Neural cell (in vitro differentiated cells): ENCODE results near the gene MAD1L1. TPM values are rescaled to one million over a fixed set of nuclear protein-coding genes. Genes with fewer than 3 reads are reported as not detected.

Source experiments
- H2AFZ ChIP-seq: fragments of 200-600, 300-800 bp; sonication (generic), shearing (Covaris generic); 2 replicates; pipeline ENCODE4 v1.6.0; 2014; ENCODE audit warnings: low read depth, mild to moderate bottlenecking, antibody characterized with exemption, low read length, moderate library complexity
- H3F3A ChIP-seq: fragments of 200-600 bp; shearing (Covaris generic); 2 replicates; pipeline ENCODE4 v1.6.1; 2016; ENCODE audit warnings: mild to moderate bottlenecking, moderate library complexity, mixed read lengths, antibody characterized with exemption, low read length; ENCODE audit not compliant: insufficient read depth, poor library complexity, severe bottlenecking
- H3K27ac ChIP-seq: fragments of 200-600, 300-800 bp; sonication (generic), shearing (Covaris generic); 2 replicates; pipeline ENCODE4 v1.5.1; 2014; ENCODE audit warnings: mild to moderate bottlenecking, low read length, moderate library complexity
- H3K27me3 ChIP-seq: fragments of 300-800, 200-600 bp; sonication (generic), shearing (Covaris generic); 2 replicates; pipeline ENCODE4 v1.6.0; 2014; ENCODE audit warnings: mild to moderate bottlenecking, low read depth, low read length, moderate library complexity; ENCODE audit not compliant: insufficient read depth
- H3K36me3 ChIP-seq: fragments of 300-800, 200-600 bp; sonication (generic), shearing (Covaris generic); 2 replicates; pipeline ENCODE4 v1.5.1; 2014; ENCODE audit warnings: mild to moderate bottlenecking, antibody characterized with exemption, low read length, moderate library complexity; ENCODE audit not compliant: insufficient read depth
- H3K4me2 ChIP-seq: fragments of 300-800, 200-600 bp; sonication (generic), shearing (Covaris generic); 2 replicates; pipeline ENCODE4 v1.6.0; 2014; ENCODE audit warnings: mild to moderate bottlenecking, low read length
- H3K4me3 ChIP-seq: fragments of 300-800, 200-600 bp; sonication (generic), shearing (Covaris generic); 2 replicates; pipeline ENCODE4 v1.5.1; 2014; ENCODE audit warnings: mild to moderate bottlenecking, low read length, moderate library complexity
- H3K79me2 ChIP-seq: fragments of 200-600 bp; shearing (Covaris generic); replicated peaks from 2 replicates; pipeline ENCODE4 v1.6.0; 2014; ENCODE audit warnings: mild to moderate bottlenecking, low read length, moderate library complexity; ENCODE audit not compliant: insufficient read depth
- H3K9ac ChIP-seq: fragments of 300-800, 200-600 bp; sonication (generic), shearing (Covaris generic); 2 replicates; pipeline ENCODE4 v1.6.1; 2016; ENCODE audit warnings: mild to moderate bottlenecking, low read length, mixed read lengths
- H3K9me2 ChIP-seq: fragments of 200-600 bp; shearing (Covaris generic); 2 replicates; pipeline ENCODE4 v1.6.1; 2016; ENCODE audit warnings: mild to moderate bottlenecking, low read length, mixed read lengths; ENCODE audit not compliant: insufficient read depth
- H3K9me3 ChIP-seq: fragments of 200-600, 300-800 bp; sonication (generic), shearing (Covaris generic); 2 replicates; pipeline ENCODE4 v1.6.1; 2016; ENCODE audit warnings: mild to moderate bottlenecking, mixed run types, low read length, moderate library complexity, mixed read lengths
- H4K20me1 ChIP-seq: fragments of 200-600 bp; shearing (Covaris generic); 2 replicates; pipeline ENCODE4 v1.6.1; 2016; ENCODE audit warnings: mild to moderate bottlenecking, mixed run types; ENCODE audit not compliant: insufficient read depth
- CTCF ChIP-seq: fragments of 450-650 bp; IDR thresholded peaks from 2 replicates; pipeline ENCODE4 v1.5.1; 2014; ENCODE audit warnings: antibody characterized with exemption, mild to moderate bottlenecking, moderate library complexity; ENCODE audit not compliant: poor library complexity, severe bottlenecking
- EP300 ChIP-seq: fragments of 450-650 bp; conservative IDR thresholded peaks from 2 replicates; pipeline ENCODE4 v1.6.1; 2014; ENCODE audit warnings: antibody characterized with exemption, mild to moderate bottlenecking, moderate library complexity; ENCODE audit not compliant: poor library complexity, severe bottlenecking
- EZH2 ChIP-seq: fragments of 200-600, 300-800 bp; shearing (Covaris generic), sonication (generic); IDR thresholded peaks from 2 replicates; pipeline ENCODE4 v1.6.1; 2014; ENCODE audit warnings: antibody characterized with exemption, low read length, borderline replicate concordance, mild to moderate bottlenecking; ENCODE audit not compliant: insufficient read depth, poor library complexity, severe bottlenecking
- MXI1 ChIP-seq: fragments of 450-650 bp; conservative IDR thresholded peaks from 2 replicates; pipeline ENCODE4 v1.6.1; 2014; ENCODE audit warnings: antibody characterized with exemption, mild to moderate bottlenecking; ENCODE audit not compliant: poor library complexity, severe bottlenecking
- POLR2AphosphoS5 ChIP-seq: IDR thresholded peaks from 2 replicates; pipeline ENCODE4 v1.6.1; 2012
- RAD21 ChIP-seq: fragments of 450-650 bp; conservative IDR thresholded peaks from 2 replicates; pipeline ENCODE4 v1.6.1; 2014; ENCODE audit warnings: antibody characterized with exemption, mild to moderate bottlenecking, moderate library complexity
- REST ChIP-seq: IDR thresholded peaks from 2 replicates; pipeline ENCODE4 v1.6.1; 2012; ENCODE audit warnings: borderline replicate concordance
- SMC3 ChIP-seq: fragments of 450-650 bp; conservative IDR thresholded peaks from 2 replicates; pipeline ENCODE4 v1.6.1; 2014; ENCODE audit warnings: antibody characterized with exemption, mild to moderate bottlenecking, moderate library complexity; ENCODE audit not compliant: poor library complexity
- TAF1 ChIP-seq: IDR thresholded peaks from 2 replicates; pipeline ENCODE4 v1.6.1; 2012; ENCODE audit warnings: low read depth
- polyA plus RNA-seq: library from polyadenylated mRNA; depleted of rRNA; stranded (reverse); fragments of >200 nt; gene quantifications from 2 replicates; pipeline ENCODE4 v1.2.3, GENCODE V29; 2014

Gene MAD1L1
- polyA plus RNA-seq, 1 donor from 2014 or later, result 31.4 TPM

GRCh38 chr7:1883834-1884582 is 348.7 kb downstream of the MAD1L1 start:
- Histone ChIP-seq H3K9me3 (no peaks in the 10 kb centered on the region), H3K9ac (no peak overlapping the region), H3K79me2 (no peaks in the 10 kb centered on the region), H3K27ac (no peak overlapping the region), H3K36me3 (peaks cover 4% of the 10 kb centered on the region), H2AFZ (no peak overlapping the region), H3K27me3 (no peaks in the 10 kb centered on the region), H4K20me1 (no peaks in the 10 kb centered on the region), H3K4me2 (no peak overlapping the region), H3K4me3 (no peak overlapping the region), H3F3A (no peaks in the 10 kb centered on the region), H3K9me2 (no peaks in the 10 kb centered on the region)
- TF ChIP-seq MXI1 (no peak), EP300 (no peak), POLR2AphosphoS5 (no peak), CTCF (no peak), REST (no peak), SMC3 (no peak), TAF1 (no peak), RAD21 (no peak), EZH2 (no peak)

GRCh38 chr7:1883031-1883761 is 349.5 kb downstream of the MAD1L1 start:
- no peak overlapping the region for H3K4me3 ChIP-seq
- no peaks in the 10 kb centered on the region for H3K9me2 ChIP-seq
- no peak for TF ChIP-seq REST
- no peak for TF ChIP-seq SMC3
- no peak for TF ChIP-seq POLR2AphosphoS5
- no peak for TF ChIP-seq RAD21
- no peak for TF ChIP-seq CTCF
- no peak for TF ChIP-seq EP300
- TF ChIP-seq EZH2, result no peak
- TF ChIP-seq TAF1, result no peak
- TF ChIP-seq MXI1, result no peak
- H3K9ac ChIP-seq, result no peak overlapping the region
- H3K27me3 ChIP-seq, result no peaks in the 10 kb centered on the region
- no peaks in the 10 kb centered on the region for H3K9me3 ChIP-seq
- H3K27ac ChIP-seq, result no peak overlapping the region
- no peaks in the 10 kb centered on the region for H3F3A ChIP-seq
- H3K4me2 ChIP-seq, result no peak overlapping the region
- H3K36me3 ChIP-seq, result peaks cover 4% of the 10 kb centered on the region
- H2AFZ ChIP-seq, result no peak overlapping the region
- H3K79me2 ChIP-seq, result no peaks in the 10 kb centered on the region
- no peaks in the 10 kb centered on the region for H4K20me1 ChIP-seq
